IPS DF 19.7 (cell line): ENCODE measurements around the gene DBT.

Source experiments
- DNase-seq: peaks from one replicate; pipeline ENCODE4 v3.0.0-alpha.2; 2013; ENCODE audit warnings: low read depth, low spot score

The DBT gene

DNA sequence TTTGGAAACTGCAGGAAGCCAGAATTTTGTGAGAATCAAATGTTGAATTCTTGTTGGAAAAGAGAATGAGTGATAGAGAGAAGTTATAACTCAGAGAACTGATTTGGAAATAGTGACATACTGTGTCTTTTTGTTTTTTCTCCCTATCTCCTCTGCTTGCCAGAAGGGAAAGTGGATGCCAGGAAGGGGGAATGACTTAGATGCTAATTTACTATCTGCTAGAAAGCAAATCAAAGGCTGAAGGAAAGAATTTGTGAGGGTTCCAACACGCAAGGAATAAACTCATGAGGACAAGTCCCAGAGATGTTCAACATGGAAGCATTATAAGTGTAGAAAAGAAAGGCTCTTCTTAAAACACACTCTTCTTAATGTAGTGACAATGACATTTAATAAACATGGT lies 51.0 kb downstream of the DBT start:
- no peak for DNase-seq

DNA sequence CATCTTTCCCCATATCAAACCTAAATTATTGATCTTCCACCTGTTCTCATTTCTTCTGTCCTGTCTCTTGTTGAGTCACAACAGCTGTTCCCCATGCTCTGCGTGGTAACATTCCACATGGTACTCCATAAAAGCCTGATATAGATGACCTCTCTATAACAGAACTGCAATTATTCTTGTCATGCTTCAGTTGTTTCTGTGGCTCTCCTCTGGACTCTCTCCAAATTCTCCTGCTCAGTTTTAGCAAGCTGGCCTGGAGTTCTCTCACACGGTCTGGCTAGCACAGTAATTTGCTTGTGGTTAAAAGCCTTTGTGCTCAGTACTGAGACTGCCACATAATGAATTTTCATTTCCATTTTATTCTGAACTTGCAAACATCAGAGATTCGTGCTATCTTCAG lies 61.0 kb downstream of the DBT start:
- DNase-seq: no peak

DNA sequence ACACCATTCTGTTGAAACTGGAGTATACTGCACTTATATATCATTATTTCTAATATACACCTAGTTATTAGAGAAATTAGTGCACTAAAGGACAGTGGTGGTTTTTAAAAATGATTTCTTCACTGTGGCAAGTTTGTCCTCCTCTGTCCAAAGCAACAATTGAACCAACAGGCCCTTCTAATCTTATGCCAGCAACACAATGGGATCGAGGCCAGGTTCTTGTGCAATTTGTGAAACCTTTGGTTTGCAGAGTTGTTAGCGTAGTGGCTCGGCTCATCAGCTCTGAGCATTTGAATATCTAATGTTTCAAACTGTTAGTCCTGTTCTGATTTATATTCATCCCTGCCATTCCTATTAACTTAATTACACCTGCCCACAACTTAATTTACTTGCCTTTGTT lies 61.7 kb downstream of the DBT start:
- no peak for DNase-seq

DNA sequence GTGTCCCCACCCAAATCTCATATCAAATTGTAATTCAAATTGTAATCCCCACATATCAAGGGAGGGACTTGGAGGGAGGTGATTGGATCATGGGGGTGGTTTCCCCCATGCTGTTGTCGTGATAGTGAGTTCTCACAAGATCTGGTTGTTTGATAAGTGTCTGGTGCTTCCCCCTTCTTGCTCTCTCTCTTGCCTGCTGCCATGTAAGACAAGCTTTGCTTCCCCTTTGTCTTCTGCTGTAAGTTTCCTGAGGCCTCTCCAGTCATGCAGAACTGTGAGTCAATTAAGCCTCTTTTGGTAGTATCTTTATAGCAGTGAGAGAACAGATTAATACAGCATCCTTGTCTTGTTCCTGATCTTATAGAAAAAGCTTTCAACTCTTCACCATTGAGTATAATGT lies 65.1 kb downstream of the DBT start:
- DNase-seq: no peak

DNA sequence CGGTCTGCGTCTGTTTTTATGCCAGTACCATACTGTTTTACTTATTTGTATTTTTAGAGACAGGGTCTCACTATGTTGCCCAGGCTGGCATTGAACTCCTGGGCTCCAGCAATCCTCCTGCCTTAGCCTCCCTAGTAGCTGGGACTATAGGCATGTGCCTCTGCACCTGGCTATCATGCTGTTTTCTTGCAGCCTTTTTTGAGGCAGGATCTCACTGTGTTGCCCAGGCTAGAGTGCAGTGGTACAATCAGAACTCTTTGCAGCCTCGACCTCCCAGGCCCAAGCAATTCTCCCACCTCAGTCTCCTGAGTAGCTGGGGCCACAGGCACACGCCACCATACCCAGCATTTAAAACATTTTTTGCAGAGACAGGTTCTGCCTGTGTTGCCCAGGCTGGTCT lies 66.3 kb downstream of the DBT start:
- no peak for DNase-seq

DNA sequence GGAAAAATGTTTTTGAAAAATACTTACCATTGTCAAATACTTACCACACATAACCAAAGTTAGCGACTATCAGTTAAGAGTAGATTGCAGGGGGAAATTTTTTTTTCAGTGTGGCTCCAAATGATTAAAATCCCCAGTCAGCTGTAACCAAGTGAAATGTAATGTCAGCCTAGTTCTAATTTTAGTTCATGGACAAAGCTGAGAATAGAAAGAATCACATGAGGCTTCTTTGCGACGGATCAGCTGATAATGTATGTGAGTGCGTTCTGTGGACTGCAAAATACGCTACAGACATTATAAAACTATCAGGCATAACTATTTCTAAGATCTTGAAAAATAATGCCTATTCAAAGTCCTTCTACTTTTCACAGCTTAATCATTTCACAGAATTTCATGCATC lies 71.5 kb downstream of the DBT start, which contains the start of gene LRRC39:
Gene LRRC39 (minus strand): TSS at position 166 of the 400 bp plus-strand sequence. CDS start 9,740 bp downstream, outside the sequence.
- DNase-seq: no peak

DNA sequence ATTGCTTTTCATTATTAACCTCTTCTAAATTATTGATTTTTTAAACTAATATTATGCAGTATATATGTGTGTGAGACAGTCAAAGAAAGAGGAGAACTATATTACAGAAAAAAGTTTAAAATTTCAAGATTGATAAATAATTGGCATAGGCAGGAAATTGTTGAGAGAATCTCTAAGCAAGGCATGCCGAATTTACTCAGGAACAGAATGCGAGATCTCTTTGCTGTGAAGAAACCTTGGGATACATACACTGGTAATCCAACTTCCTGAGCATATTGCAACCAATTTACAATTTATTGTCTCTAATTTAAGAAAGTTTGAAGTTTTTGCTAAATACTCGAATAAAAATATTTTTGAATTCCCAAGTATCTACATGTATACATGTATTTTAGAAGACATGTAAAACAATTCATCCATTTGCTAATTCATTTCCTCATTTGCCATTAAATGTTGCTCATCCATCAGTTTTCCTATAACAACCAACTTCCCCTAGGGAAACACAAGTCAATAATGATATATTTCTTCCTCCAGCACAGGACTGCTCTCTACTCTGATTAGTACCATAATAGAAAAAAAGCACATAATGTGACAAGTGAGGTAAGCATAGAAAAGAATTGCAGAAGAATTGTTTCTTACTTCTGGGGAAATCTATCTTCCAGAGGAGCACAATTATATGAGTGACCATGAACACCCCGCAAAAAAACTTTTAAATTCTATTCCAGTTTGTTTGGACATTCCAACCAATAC lies 72.2 kb downstream of the DBT start:
- no peak for DNase-seq

DNA sequence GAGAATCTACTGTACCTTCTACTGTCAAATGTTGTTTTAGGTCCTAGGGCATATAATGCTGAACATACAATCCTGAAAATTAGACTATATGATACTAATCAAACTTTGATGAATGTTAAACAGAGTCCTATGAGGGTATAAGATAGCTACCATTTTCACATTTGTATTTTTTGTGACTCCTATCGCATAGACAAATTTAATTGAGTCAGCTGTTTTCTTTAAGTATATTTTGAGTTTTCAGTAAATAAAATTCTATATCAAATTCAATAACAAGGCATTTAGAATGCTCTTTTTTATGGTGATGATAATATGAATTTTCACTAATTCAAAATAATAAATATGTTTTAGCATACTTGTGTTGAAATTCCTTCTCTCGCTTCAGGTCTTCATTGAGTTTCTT lies 81.6 kb downstream of the DBT start:
- no peak for DNase-seq

DNA sequence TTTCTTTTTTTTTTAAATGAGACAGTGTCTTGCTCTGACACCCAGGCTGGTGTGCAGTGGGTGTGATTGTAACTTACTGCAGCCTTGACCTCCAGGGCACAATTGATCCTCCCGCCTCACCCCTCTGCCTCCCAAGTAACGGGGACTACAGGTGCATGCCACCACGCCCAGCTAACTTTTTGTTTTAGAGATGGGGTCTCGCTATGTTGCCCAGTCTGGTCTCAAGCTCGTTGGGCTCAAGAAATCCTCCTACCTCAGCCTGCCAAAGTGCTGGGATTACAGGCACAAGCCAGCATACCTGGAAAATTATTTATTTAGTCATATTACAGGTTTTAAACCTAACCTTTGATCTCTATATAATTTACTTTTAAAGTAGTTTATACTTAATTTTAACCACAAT lies 84.9 kb downstream of the DBT start:
- DNase-seq: no peak

DNA sequence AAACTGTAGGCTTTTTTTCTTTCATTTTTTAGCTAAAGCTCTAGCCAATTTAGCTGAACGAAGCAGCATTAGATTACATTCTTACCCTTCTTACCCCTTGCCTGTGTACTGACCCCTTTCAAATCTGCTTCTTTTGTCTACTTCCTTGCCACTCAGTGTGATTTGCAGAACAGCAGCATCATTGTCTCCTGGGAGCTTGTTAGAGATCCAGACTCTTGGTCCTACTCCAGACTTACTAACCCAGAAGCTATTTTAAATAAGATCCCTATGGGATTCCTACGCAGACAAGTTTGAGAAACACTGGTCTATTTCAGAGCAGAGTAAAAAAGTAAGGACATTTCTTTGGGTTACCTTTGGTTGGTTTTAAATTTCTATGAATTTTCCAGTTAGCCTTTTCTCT lies 85.4 kb downstream of the DBT start:
- no peak for DNase-seq

DNA sequence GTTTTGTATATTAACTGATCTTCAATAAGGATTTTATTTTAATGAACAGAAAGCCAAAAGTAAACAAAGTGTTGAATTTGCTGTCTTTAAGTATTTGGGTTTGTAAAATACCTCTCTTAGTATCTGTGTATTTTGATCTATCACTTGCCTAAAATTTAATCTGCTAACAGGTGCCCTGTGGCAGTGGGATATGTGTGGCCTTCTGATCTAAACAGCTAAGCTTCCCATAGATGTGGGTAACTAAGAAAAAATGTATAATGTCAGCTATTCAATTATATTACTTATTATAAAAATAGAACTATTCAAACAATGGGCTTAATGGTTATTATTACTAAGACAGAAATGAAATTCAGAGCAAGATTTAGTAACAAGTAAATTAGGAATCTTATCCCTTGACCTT lies 86.8 kb downstream of the DBT start:
- DNase-seq: no peak

DNA sequence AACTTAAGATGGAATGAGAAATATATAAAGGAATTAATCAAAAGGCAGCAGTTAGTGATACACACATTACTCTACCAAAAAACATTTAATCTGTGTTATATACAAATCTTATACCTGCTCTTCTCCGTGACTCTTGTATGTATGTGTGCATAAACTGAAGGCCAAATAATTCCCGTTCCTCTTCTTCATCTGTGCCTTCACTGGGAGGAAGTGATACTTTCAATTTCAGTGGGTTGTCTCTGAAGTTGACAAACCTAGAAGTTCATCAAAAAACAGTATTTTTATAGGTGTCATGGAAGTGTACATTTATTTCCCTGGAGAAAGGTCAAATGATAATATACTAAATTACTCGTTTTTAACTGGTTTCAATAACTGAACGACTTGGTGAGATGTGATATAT lies 97.4 kb downstream of the DBT start:
- DNase-seq: no peak

DNA sequence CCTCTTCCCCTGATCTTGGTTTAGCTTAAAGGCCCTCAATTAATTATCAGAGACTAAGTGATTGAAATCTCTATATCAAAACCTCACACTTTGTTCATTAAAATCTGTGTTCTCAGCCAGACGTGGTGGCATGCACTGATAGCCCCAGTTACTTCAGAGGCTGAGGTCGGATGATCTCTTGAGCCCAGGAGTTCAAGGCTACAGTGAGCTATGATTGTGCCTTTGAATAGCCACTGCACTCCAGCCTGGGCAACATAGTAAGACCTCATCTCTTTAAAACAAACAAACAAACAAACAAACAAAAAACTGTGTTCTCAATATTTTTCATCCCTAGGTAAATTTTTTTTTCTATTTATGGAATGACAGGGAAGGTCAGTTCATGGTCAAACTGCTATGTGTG lies 98.0 kb downstream of the DBT start:
- no peak for DNase-seq

DNA sequence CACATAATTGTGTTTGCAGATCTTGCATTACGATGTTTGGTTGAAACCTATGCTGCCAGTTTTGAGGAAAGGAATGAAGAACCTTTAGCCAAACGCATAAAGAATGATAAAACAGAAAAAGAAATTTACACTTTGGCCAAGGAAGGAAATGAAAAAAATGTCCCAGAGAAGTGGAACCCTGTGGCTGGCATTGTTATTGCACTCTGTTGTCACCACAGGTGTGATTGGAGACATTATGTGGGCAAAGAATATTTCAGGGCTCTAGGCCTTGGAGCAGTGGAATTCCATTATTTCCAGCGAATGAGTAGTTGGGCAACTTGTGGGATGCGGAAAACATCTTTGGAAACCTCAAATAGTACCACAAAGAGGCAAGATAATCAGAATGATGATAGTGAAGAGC lies 101.8 kb downstream of the DBT start:
- DNase-seq: peak; percentile 15

DNA sequence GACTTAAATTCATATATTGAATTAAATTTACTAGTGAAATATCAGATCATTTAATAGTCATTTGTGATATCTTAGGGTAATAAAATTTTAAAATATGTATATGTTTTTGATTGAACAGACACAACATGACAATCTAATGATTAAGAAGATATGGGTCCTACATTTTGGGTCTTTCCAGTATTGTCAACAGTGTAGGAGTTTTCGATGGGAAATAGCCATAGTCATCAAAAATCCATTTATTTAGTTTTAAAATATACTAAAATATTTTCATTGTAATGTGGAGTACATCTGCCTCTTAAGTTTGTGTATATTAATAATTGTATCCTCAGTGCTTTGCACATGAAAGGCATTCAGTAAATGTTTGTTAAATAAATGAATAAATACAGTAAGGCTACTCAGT lies 102.7 kb downstream of the DBT start:
- no peak for DNase-seq

DNA sequence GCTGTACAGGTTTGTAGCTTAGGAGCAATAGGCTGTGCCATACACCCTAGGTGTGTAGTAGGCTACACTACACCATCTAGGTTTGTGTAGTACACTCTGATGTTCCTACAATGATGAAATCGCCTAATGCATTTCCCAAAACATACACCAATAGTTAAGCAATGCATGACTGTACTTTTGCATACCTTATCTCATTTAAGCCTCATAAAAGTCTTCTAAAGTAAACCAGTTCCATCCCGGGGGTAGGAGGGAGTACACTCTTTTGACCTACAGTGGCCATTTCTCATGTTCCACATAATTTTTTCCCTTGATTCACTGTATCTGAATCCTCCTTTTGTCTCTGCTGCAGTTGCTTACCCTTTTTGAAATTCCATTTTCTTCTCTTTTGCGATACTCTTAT lies 104.5 kb downstream of the DBT start:
- no peak for DNase-seq

DNA sequence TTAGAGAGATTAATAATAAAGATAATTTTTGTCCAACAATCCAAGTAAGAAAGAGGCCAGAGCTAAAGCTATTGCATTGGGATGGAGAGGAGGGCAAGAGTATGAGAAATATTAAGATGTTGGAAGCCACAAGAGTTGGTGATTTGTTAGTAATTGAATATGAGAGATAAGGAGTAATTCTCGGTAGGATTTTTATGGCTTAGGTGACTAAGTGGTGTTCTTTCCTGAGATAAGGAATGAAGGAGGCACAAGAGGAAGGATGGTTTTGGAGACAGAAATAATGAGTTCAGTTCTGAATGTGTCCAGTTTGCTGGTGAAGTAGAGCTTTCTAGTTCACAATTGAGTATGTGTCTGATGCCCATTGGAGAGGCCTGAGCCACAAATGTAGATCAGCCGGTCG lies 107.3 kb downstream of the DBT start:
- no peak for DNase-seq

DNA sequence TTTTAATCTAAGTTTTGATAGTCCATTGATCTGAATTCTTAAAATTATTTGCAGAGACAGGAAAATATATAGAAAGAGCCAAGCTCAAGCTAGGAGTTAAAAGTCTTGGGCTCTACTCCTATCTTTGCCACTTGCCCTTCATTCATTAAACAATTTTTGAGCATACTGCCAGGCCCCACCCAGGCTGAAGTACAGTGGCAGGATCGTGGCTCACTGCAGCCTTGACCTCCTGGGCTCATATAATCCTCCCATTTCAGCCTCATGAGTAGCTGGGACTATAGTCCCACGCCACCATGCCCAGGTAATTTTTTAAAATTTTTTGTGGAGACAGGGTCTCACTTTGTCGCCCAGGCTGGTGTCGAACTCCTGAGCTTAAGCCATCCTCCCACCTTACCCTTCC lies 108.4 kb downstream of the DBT start:
- no peak for DNase-seq

DNA sequence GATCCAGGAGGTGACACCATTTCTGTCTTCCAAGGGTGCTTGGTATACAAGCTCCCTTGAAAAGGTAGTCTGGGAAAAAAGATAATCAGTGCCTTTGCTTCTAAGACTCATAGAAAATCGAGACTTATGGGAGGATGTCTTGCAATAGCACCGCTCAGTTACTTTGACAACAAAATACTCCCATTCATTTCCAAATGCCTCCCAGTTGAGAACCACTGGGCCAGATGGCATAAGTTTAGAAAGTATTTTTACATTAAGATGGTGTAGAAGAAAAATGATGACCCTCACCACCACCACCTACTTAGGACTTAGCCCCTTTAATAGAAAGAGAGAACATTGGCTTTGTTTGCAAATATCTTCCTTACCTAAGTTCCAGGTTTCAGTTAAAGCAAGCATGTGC lies 112.0 kb downstream of the DBT start:
- no peak for DNase-seq
